CD14-positive monocyte (primary cell): ENCODE measurements around the gene SMURF1. TPM values are rescaled to one million over a fixed set of nuclear protein-coding genes. Genes with fewer than 3 reads are reported as not detected.

Source experiments
- DNase-seq, 3 donors: peaks; one replicate each; pipeline ENCODE4 v3.0.0-alpha.2; 2011 to 2022
- H2AFZ ChIP-seq: 2 replicates; pipeline ENCODE4 v1.6.0; 2012; ENCODE audit warnings: mild to moderate bottlenecking, low read depth, low read length, inconsistent platforms; ENCODE audit not compliant: insufficient read depth, poor library complexity, severe bottlenecking
- H3K27ac ChIP-seq, 2 donors: 1 replicate in 1 of 2; 2 replicates in 1 of 2; pipeline ENCODE4 v1.5.1; 2012 to 2013; ENCODE audit warnings: low read length in 2 of 2, control low read depth in 1 of 2, inconsistent platforms in 1 of 2, low read depth in 1 of 2, mild to moderate bottlenecking in 1 of 2
- H3K27me3 ChIP-seq, 2 donors: one replicate each; pipeline versions ENCODE4 v1.6.0 to v1.6.1; 2011 to 2013; ENCODE audit warnings: low read length in 2 of 2; ENCODE audit not compliant: control insufficient read depth in 2 of 2, insufficient read depth in 2 of 2
- H3K36me3 ChIP-seq, 2 donors: replicated peaks in 1 of 2; 1 replicate in 1 of 2; 2 replicates in 1 of 2; pipeline versions ENCODE4 v1.5.1 to v1.6.1; 2012 to 2013; ENCODE audit warnings: low read length in 2 of 2, control low read depth in 1 of 2, inconsistent platforms in 1 of 2, mild to moderate bottlenecking in 1 of 2; ENCODE audit not compliant: insufficient read depth in 2 of 2, control insufficient read depth in 1 of 2
- H3K4me1 ChIP-seq, 2 donors: 1 replicate in 1 of 2; 2 replicates in 1 of 2; pipeline versions ENCODE4 v1.5.1 to v1.6.1; 2012 to 2013; ENCODE audit warnings: low read length in 2 of 2, control low read depth in 1 of 2, inconsistent platforms in 1 of 2, mild to moderate bottlenecking in 1 of 2, moderate library complexity in 1 of 2; ENCODE audit not compliant: insufficient read depth in 2 of 2, control insufficient read depth in 1 of 2
- H3K4me2 ChIP-seq: replicated peaks from 2 replicates; pipeline ENCODE3; 2012; ENCODE audit warnings: low read length, moderate library complexity, mild to moderate bottlenecking; ENCODE audit not compliant: poor library complexity, severe bottlenecking; ENCODE audit errors: extremely low read depth
- H3K4me3 ChIP-seq, 3 experiments: fragments of 200-600 bp in 1 of 3; sonication (generic) in 1 of 3; replicated peaks in 1 of 3; 1 replicate in 2 of 3; 2 replicates in 1 of 3; pipeline ENCODE4 v1.5.1; 2011 to 2013; ENCODE audit warnings: low read length in 3 of 3, mild to moderate bottlenecking in 3 of 3, control low read depth in 2 of 3, low read depth in 2 of 3, inconsistent platforms in 1 of 3, moderate library complexity in 1 of 3
- H3K79me2 ChIP-seq: 2 replicates; pipeline ENCODE4 v1.6.0; 2012; ENCODE audit warnings: mild to moderate bottlenecking, control low read depth, inconsistent platforms, low read length, moderate library complexity; ENCODE audit not compliant: insufficient read depth
- H3K9ac ChIP-seq: 2 replicates; pipeline ENCODE4 v1.6.0; 2017; ENCODE audit warnings: low read length, mild to moderate bottlenecking; ENCODE audit not compliant: insufficient read depth, poor library complexity, severe bottlenecking
- H3K9me3 ChIP-seq, 2 donors: replicated peaks in 1 of 2; 1 replicate in 1 of 2; 2 replicates in 1 of 2; pipeline versions ENCODE4 v1.5.1 to v1.6.1; 2012 to 2013; ENCODE audit warnings: low read length in 2 of 2, control low read depth in 1 of 2; ENCODE audit not compliant: control insufficient read depth in 1 of 2, insufficient read depth in 1 of 2
- H4K20me1 ChIP-seq: 2 replicates; pipeline ENCODE4 v1.6.0; 2012; ENCODE audit warnings: mild to moderate bottlenecking, low read length, control low read depth, moderate library complexity; ENCODE audit not compliant: insufficient read depth
- H3K27ac Mint-ChIP-seq, 7 donors: one replicate each; pipeline ENCODE4 v1.8.0; 2020; ENCODE audit warnings: mild to moderate bottlenecking in 7 of 7, mixed read lengths in 7 of 7, moderate library complexity in 6 of 7, inconsistent platforms in 2 of 7
- H3K27me3 Mint-ChIP-seq, 3 donors: one replicate each; pipeline ENCODE4 v1.8.0; 2021 to 2022; ENCODE audit warnings: low read depth in 3 of 3, mild to moderate bottlenecking in 3 of 3, mixed read lengths in 3 of 3, moderate library complexity in 3 of 3, inconsistent platforms in 1 of 3
- H3K36me3 Mint-ChIP-seq, 2 donors: one replicate each; pipeline ENCODE4 v1.8.0; 2020; ENCODE audit warnings: mixed read lengths in 2 of 2, inconsistent platforms in 1 of 2, mild to moderate bottlenecking in 1 of 2
- H3K4me1 Mint-ChIP-seq: one replicate; pipeline ENCODE4 v1.8.0; 2020; ENCODE audit warnings: mild to moderate bottlenecking, mixed read lengths
- H3K4me3 Mint-ChIP-seq, 2 donors: one replicate each; pipeline ENCODE4 v1.8.0; 2020; ENCODE audit warnings: mild to moderate bottlenecking in 2 of 2, mixed read lengths in 2 of 2, moderate library complexity in 1 of 2
- H3K9me3 Mint-ChIP-seq, 7 donors: one replicate each; pipeline ENCODE4 v1.8.0; 2020 to 2022; ENCODE audit warnings: mixed read lengths in 7 of 7, mild to moderate bottlenecking in 6 of 7, moderate library complexity in 6 of 7, inconsistent platforms in 2 of 7
- WGBS: methylation state at CpG from one replicate; pipeline ENCODE4 v1.1.5; 2013; ENCODE audit warnings: missing lambda C conversion rate; ENCODE audit not compliant: insufficient coverage; 5-methylcytosine and 5-hydroxymethylcytosine counted together
- intact Hi-C, 2 donors: fragments of 100-400 bp; cut with micrococcal nuclease; formaldehyde crosslinking; loops; one replicate each; pipeline versions ENCODE4 v1.15.0 to v1.15.1; 2023
- polyA plus RNA-seq, 3 donors: library from polyadenylated mRNA; depleted of rRNA in 1 of 3; unstranded in 2 of 3; stranded (reverse) in 1 of 3; fragments of 300-500 nt in 2 of 3; fragments of >200 nt in 1 of 3; fragmentation: Illumina TruSeq in 2 of 3; gene quantifications; 1 replicate in 2 of 3; 2 replicates in 1 of 3; pipeline ENCODE4 v1.2.3, GENCODE V29; 2012 to 2021
- TF ChIP-seq, protein P1 (sequence below): fragments of 200-600 bp; IDR thresholded peaks from one replicate; pipeline ENCODE4 v1.8.0; 2022; ENCODE audit warnings: antibody characterized with exemption, mild to moderate bottlenecking

The SMURF1 gene
- polyA plus RNA-seq, 3 donors, result 0.48 to 15.8 (median 1.6) TPM

GRCh38 chr7:99011341-99011705, 132.6 kb downstream of the SMURF1 start:
- peaks cover 86 to 98% of the 10 kb centered on the region in 2 donors for H3K36me3 Mint-ChIP-seq
- no peak overlapping the region for H3K27ac Mint-ChIP-seq

DNA sequence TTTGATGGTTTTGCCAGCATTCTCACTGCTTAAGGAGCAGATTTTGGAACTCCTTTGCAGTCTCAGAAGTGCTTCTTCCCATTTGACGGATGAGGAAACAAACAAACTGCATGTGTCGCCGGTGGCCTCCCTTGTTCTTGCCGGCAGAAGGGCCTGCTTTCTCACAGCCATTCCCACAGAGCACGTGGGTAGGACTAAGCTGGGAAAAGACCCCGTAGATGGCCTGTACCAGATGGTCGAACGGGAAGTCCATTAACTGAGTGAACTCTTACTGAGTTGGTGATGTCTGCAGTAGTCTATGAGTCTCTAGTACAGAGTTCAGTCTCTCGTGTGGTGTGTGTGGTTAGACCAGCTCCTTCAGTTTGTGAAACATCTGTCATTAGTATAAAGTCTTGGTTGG, 133.6 kb downstream of the SMURF1 start:
- Histone ChIP-seq H3K9me3 (no peaks in the 10 kb centered on the region), H3K79me2 (no peaks in the 10 kb centered on the region), H3K4me3 (no peak overlapping the region), H3K27me3 (no peaks in the 10 kb centered on the region), H3K36me3 (peaks cover 74 to 96% of the 10 kb centered on the region in 2 donors), H4K20me1 (no peaks in the 10 kb centered on the region), H3K27ac (no peak overlapping the region), H3K9ac (no peak overlapping the region), H2AFZ (no peak overlapping the region), H3K4me1 (no peaks in the 10 kb centered on the region), H3K4me2 (no peak overlapping the region)
- H3K4me3 Mint-ChIP-seq, result no peak overlapping the region
- H3K36me3 Mint-ChIP-seq, result peaks cover 86 to 98% of the 10 kb centered on the region in 2 donors
- 99% methylated on average over 6 of the region's 9 CpGs for WGBS
- no peak for DNase-seq
- intact Hi-C loops, result no loop called here
- no peaks in the 10 kb centered on the region for H3K27me3 Mint-ChIP-seq
- H3K27ac Mint-ChIP-seq, result no peak overlapping the region
- H3K9me3 Mint-ChIP-seq, result peaks cover 0 to 1% (median 0%) of the 10 kb centered on the region in 7 donors
- H3K4me1 Mint-ChIP-seq, result peaks cover 5% of the 10 kb centered on the region
- TF ChIP-seq, protein P1, sequence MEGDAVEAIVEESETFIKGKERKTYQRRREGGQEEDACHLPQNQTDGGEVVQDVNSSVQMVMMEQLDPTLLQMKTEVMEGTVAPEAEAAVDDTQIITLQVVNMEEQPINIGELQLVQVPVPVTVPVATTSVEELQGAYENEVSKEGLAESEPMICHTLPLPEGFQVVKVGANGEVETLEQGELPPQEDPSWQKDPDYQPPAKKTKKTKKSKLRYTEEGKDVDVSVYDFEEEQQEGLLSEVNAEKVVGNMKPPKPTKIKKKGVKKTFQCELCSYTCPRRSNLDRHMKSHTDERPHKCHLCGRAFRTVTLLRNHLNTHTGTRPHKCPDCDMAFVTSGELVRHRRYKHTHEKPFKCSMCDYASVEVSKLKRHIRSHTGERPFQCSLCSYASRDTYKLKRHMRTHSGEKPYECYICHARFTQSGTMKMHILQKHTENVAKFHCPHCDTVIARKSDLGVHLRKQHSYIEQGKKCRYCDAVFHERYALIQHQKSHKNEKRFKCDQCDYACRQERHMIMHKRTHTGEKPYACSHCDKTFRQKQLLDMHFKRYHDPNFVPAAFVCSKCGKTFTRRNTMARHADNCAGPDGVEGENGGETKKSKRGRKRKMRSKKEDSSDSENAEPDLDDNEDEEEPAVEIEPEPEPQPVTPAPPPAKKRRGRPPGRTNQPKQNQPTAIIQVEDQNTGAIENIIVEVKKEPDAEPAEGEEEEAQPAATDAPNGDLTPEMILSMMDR, result no peak

More at GRCh38 chr7:99011341-99011705, 132.6 kb downstream of the SMURF1 start:
- TF ChIP-seq, protein P1, result no peak
- Histone ChIP-seq H3K79me2 (no peaks in the 10 kb centered on the region), H3K36me3 (peaks cover 76 to 94% of the 10 kb centered on the region in 2 donors), H3K4me3 (no peak overlapping the region), H3K4me1 (no peaks in the 10 kb centered on the region), H4K20me1 (no peaks in the 10 kb centered on the region), H3K9me3 (no peaks in the 10 kb centered on the region), H3K27me3 (no peaks in the 10 kb centered on the region), H3K4me2 (no peak overlapping the region), H3K27ac (no peak overlapping the region), H3K9ac (no peak overlapping the region), H2AFZ (no peak overlapping the region)
- intact Hi-C loops, result no loop called here
- H3K27me3 Mint-ChIP-seq, result no peaks in the 10 kb centered on the region
- no peak for DNase-seq
- peaks cover 0 to 1% (median 0%) of the 10 kb centered on the region in 7 donors for H3K9me3 Mint-ChIP-seq
- 97% methylated on average over 24 of the region's 24 CpGs for WGBS
- no peak overlapping the region for H3K4me3 Mint-ChIP-seq
- H3K4me1 Mint-ChIP-seq, result no peaks in the 10 kb centered on the region
